HEK293 (cell line): Measurements from ENCODE around the gene CKLF.

ENCODE experiments used
- CTCF ChIP-seq: fragments of 450-650 bp; formaldehyde crosslinking; IDR thresholded peaks from 2 replicates; pipeline ENCODE4 v1.5.1; 2016; ENCODE audit warnings: missing biosample characterization, missing genetic modification characterization
- FEZF1 ChIP-seq: fragments of 450-650 bp; formaldehyde crosslinking; IDR thresholded peaks from 2 replicates; pipeline ENCODE4 v1.5.1; 2016; ENCODE audit warnings: missing biosample characterization, missing genetic modification characterization
- MZF1 ChIP-seq: fragments of 450-650 bp; formaldehyde crosslinking; IDR thresholded peaks from 2 replicates; pipeline ENCODE4 v1.5.1; 2017; ENCODE audit warnings: missing biosample characterization, missing genetic modification characterization, borderline replicate concordance
- PBX3 ChIP-seq: sonication (generic); formaldehyde crosslinking; IDR thresholded peaks from 2 replicates; pipeline ENCODE4 v1.8.1; 2022; ENCODE audit warnings: mild to moderate bottlenecking, moderate library complexity, missing genetic modification reagents
- PRDM1 ChIP-seq: fragments of 450-650 bp; formaldehyde crosslinking; IDR thresholded peaks from 2 replicates; pipeline ENCODE4; 2016; ENCODE audit warnings: missing biosample characterization, missing genetic modification characterization
- SCRT2 ChIP-seq: fragments of 450-650 bp; formaldehyde crosslinking; IDR thresholded peaks from 2 replicates; pipeline ENCODE4 v1.5.1; 2016; ENCODE audit warnings: missing biosample characterization, missing genetic modification characterization
- ZBTB8A ChIP-seq: fragments of 450-650 bp; formaldehyde crosslinking; IDR thresholded peaks from 2 replicates; pipeline ENCODE4 v1.5.1; 2016; ENCODE audit warnings: missing biosample characterization, missing genetic modification characterization
- ZNF175 ChIP-seq: fragments of 450-650 bp; formaldehyde crosslinking; IDR thresholded peaks from 2 replicates; pipeline ENCODE4 v1.5.1; 2016; ENCODE audit warnings: missing biosample characterization, missing genetic modification characterization
- ZNF223 ChIP-seq: fragments of 450-650 bp; formaldehyde crosslinking; IDR thresholded peaks from 2 replicates; pipeline ENCODE4 v1.5.1; 2016; ENCODE audit warnings: missing biosample characterization, missing genetic modification characterization
- ZNF248 ChIP-seq: fragments of 450-650 bp; formaldehyde crosslinking; IDR thresholded peaks from 2 replicates; pipeline ENCODE4 v1.5.1; 2017; ENCODE audit warnings: missing biosample characterization, missing genetic modification characterization
- ZNF274 ChIP-seq, 2 experiments: fragments of 200-500 bp in 1 of 2; fragments of 450-650 bp in 1 of 2; sonication (Bioruptor generic) in 1 of 2; formaldehyde crosslinking in 1 of 2; IDR thresholded peaks; 2 replicates each; pipeline versions ENCODE4 v1.5.1 to v1.6.1; 2014 to 2016; ENCODE audit warnings: borderline replicate concordance in 1 of 2, inconsistent platforms in 1 of 2, low read length in 1 of 2, missing biosample characterization in 1 of 2, missing genetic modification characterization in 1 of 2
- ZNF654 ChIP-seq: fragments of 450-650 bp; formaldehyde crosslinking; IDR thresholded peaks from 2 replicates; pipeline ENCODE4 v1.5.1; 2016; ENCODE audit warnings: low read depth, missing biosample characterization, missing genetic modification characterization
- TF ChIP-seq, protein P1 (sequence below): fragments of 450-650 bp; formaldehyde crosslinking; IDR thresholded peaks from 2 replicates; pipeline ENCODE4 v1.5.1; 2016; ENCODE audit warnings: missing biosample characterization, missing genetic modification characterization, low read depth

- TF ChIP-seq PRDM1 (tag by site-specific recombination) (no peak), ZNF274 (IDR thresholded peaks at IDR 0.05; ENCODE audit: low read length) (no peak), ZNF274 (tag by site-specific recombination; IDR thresholded peaks at IDR 0.05; ENCODE audit: borderline replicate concordance) (no peak), ZBTB8A (tag by site-specific recombination) (no peak), ZNF654 (no peak), ZNF175 (no peak), ZNF223 (tag by site-specific recombination) (no peak), CTCF (tag by site-specific recombination) (no peak), ZNF248 (tag by site-specific recombination) (no peak), SCRT2 (tag by site-specific recombination) (no peak), MZF1 (tag by site-specific recombination) (no peak), PBX3 (CRISPR knock-in tag) (no peak), FEZF1 (no peak)
- TF ChIP-seq, protein P1, sequence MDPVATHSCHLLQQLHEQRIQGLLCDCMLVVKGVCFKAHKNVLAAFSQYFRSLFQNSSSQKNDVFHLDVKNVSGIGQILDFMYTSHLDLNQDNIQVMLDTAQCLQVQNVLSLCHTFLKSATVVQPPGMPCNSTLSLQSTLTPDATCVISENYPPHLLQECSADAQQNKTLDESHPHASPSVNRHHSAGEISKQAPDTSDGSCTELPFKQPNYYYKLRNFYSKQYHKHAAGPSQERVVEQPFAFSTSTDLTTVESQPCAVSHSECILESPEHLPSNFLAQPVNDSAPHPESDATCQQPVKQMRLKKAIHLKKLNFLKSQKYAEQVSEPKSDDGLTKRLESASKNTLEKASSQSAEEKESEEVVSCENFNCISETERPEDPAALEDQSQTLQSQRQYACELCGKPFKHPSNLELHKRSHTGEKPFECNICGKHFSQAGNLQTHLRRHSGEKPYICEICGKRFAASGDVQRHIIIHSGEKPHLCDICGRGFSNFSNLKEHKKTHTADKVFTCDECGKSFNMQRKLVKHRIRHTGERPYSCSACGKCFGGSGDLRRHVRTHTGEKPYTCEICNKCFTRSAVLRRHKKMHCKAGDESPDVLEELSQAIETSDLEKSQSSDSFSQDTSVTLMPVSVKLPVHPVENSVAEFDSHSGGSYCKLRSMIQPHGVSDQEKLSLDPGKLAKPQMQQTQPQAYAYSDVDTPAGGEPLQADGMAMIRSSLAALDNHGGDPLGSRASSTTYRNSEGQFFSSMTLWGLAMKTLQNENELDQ (tag by site-specific recombination), result no peak
Measured at GRCh38 chr16:66536525-66536924, 15.9 kb upstream of the CKLF start.
